Fibroblast of the conjunctiva (primary cell): ENCODE results near the gene PCDHGC4.

Experiments used
- DNase-seq: peaks from one replicate; pipeline ENCODE4 v3.0.0-alpha.2; 2010; ENCODE audit warnings: low read depth

The PCDHGC4 gene

DNA sequence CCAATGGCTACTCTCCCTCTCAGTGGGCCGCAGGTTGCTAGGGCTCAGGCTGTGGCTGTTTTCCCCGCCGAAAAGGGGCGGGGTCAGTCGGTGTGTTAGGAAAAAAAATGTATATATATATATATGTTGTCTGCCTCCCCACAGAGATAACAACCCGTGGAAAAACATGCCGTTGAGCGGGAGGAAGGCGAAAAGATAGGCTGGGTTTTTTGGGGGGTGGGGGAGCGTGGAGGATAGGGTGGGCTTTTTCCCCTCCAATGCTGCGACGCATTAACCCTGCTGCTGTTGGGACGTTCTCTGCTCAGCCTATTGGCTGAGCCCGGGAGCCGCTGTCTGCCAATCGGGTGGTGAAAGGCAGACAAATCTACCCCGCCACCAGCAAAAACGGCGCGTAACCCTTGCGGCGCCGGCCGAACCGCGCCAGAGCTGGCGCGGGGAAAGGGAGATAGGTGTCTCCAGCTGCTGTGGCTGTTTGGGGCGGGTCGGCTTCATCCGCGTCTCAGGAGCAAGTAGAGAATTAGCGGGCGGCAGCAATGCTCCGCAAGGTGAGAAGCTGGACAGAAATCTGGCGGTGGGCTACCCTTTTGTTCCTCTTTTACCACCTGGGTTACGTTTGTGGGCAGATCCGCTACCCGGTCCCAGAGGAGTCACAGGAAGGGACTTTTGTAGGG, at the start of gene PCDHGC4:
Gene PCDHGC4 (plus strand): TSS at position 390 of the 671 bp plus-strand sequence. CDS start 144 bp downstream, at position 534.
- no peak for DNase-seq

DNA sequence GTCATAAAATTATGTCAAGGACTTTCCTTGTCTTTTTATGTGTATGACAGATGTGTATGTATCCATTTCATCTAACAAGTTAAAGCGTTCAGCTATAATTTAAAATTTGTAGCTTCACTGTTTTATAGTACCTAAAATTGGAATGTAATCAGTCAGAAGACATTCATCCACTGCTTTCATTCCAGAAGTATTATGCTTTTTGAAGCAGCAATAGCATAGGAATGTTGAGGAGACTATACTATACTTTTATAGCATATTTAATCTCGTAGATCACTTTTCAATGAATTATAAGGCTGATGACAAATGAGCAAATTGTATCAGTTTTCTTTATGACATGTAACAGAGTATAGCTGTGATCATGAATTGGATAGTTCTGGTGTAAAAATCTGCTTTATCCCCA, 47.6 kb upstream of the PCDHGC4 start:
- DNase-seq: no peak

DNA sequence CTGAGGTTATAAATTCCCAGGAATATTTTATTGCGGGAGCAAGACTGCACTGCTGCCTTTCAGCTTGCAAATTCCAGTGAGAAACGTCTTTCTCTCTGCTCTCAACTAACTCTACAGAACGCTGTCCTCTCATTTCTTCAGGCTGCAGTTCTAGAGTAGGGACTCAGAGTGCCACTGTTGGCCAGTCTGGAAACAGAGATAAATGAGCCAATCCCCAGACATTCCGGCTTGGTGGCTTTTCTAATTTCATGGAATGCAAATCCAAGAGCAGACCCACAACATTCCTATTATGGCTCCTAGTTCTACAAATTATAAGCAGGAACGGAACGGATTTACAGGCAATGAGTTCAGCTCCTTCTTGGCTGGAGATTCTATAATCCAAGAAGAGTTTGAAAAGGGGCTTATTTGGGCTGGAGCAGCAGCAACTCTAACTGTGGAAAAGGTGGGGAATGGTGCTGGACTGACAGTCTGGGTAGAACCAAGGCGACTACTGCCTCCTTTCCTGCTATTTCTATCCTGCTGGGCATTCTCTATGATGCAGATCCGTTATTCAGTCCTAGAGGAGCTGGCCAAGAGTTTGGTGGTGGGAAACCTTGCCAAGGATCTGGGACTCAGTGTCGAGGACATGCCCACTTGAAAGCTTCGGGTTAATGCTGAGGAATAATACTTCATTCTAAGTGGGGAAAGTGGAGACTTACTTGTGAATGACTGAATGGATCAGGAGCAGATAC, 45.3 kb upstream of the PCDHGC4 start:
- DNase-seq: no peak

DNA sequence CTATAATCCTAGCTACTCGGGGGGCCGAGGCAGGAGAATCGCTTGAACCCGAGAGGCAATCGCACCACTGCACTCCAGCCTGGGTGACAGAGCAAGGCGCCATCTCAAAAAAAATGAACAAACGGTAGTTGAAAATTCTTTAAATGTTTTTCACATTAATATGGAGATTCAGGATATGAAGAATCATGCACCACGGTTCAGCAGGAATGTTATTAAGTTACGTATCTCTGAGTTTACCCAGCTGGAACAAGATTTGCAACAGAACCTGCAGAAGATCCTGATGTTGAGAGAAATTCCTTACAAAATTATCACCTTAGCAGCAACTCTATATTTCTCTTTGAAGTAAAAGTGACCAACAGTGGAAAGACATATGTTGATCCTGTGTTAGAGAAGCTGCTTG, 44.5 kb upstream of the PCDHGC4 start:
- DNase-seq: no peak

DNA sequence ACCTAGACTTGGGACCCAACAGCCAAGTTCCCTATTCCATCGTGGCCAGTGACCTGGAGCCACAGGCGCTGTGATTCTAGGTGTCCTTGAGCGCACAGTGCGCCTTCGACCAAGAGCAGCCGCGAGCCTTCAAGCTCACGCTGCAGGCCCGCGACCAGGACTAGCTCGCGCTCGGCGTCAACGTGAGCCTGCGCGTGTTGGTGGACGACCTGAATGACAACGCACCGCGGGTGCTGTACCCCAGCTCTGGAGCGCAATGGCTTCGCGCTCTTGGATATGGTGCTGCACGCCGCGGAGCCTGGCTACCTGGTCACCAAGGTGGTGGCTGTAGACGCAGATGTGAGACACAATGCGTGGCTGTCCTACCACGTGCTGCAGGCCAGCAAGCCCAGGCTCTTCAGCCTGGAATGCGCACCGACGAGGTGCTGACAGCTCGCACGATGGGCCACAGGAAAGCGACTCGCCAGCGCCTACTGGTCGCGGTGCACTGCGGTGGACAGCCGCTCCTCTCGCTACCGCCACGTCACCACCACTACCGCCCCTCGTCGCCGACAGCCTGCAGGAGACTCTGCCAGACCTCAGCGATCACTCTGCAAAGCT, 43.2 kb upstream of the PCDHGC4 start:
- DNase-seq: no peak

DNA sequence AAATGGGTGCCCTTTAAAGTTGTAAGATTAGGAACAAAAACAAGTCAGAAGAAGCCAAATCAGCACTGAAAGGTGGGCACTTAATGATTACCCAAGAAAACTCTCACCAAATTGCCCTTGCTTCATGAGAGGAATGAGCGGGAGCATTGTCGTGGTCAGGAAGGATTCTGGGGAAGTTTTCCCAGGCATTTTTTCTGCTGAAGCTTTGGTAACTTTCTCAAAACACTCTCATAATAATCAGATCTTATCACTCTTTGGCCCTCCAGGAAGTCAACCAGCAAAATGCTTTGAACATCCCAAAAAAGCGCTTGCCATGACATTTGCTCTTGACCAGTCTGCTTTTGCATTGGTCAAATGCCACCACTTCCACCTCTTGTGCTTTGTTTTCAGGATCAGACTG, 19.5 kb upstream of the PCDHGC4 start:
- DNase-seq: no peak

DNA sequence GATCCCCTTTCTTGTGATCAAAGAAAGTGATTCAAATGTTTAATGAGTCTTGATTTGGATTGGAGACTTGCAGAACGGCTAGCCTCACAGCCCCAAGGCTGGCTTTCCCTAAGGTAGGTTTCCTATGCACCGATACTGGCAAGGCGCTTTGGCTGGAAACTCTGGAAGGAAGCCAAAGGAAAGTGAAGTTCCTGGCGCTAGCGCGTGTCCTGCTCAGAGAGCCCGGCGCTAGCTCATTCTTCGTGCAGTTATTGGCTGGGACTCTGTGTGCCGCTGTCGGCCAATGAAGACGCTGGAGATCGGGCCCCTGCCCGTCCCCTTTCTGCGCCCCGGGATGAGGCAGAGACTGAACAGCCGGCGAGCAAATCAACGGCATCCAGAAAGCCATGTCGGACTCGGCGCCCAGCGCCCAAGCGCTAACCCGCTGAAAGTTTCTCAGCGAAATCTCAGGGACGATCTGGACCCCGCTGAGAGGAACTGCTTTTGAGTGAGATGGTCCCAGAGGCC, 9.2 kb upstream of the PCDHGC4 start, which contains the start of gene PCDHGC3:
Gene PCDHGC3 (plus strand): TSS at position 342 of the 507 bp plus-strand sequence. CDS start 151 bp downstream, at position 493.
- peak; percentile 91 for DNase-seq

DNA sequence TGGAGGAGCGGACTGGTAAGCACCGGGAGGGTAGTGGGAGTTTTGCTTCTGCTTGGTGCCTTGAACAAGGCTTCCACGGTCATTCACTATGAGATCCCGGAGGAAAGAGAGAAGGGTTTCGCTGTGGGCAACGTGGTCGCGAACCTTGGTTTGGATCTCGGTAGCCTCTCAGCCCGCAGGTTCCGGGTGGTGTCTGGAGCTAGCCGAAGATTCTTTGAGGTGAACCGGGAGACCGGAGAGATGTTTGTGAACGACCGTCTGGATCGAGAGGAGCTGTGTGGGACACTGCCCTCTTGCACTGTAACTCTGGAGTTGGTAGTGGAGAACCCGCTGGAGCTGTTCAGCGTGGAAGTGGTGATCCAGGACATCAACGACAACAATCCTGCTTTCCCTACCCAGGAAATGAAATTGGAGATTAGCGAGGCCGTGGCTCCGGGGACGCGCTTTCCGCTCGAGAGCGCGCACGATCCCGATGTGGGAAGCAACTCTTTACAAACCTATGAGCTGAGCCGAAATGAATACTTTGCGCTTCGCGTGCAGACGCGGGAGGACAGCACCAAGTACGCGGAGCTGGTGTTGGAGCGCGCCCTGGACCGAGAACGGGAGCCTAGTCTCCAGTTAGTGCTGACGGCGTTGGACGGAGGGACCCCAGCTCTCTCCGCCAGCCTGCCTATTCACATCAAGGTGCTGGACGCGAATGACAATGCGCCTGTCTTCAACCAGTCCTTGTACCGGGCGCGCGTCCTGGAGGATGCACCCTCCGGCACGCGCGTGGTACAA, 8.5 kb upstream of the PCDHGC4 start:
- DNase-seq: peak; percentile 39

DNA sequence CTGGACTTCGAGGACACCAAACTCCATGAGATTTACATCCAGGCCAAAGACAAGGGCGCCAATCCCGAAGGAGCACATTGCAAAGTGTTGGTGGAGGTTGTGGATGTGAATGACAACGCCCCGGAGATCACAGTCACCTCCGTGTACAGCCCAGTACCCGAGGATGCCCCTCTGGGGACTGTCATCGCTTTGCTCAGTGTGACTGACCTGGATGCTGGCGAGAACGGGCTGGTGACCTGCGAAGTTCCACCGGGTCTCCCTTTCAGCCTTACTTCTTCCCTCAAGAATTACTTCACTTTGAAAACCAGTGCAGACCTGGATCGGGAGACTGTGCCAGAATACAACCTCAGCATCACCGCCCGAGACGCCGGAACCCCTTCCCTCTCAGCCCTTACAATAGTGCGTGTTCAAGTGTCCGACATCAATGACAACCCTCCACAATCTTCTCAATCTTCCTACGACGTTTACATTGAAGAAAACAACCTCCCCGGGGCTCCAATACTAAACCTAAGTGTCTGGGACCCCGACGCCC, 7.7 kb upstream of the PCDHGC4 start:
- DNase-seq: no peak

DNA sequence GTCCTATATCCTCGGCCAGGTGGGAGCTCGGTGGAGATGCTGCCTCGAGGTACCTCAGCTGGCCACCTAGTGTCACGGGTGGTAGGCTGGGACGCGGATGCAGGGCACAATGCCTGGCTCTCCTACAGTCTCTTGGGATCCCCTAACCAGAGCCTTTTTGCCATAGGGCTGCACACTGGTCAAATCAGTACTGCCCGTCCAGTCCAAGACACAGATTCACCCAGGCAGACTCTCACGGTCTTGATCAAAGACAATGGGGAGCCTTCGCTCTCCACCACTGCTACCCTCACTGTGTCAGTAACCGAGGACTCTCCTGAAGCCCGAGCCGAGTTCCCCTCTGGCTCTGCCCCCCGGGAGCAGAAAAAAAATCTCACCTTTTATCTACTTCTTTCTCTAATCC, 7.0 kb upstream of the PCDHGC4 start:
- no peak for DNase-seq

DNA sequence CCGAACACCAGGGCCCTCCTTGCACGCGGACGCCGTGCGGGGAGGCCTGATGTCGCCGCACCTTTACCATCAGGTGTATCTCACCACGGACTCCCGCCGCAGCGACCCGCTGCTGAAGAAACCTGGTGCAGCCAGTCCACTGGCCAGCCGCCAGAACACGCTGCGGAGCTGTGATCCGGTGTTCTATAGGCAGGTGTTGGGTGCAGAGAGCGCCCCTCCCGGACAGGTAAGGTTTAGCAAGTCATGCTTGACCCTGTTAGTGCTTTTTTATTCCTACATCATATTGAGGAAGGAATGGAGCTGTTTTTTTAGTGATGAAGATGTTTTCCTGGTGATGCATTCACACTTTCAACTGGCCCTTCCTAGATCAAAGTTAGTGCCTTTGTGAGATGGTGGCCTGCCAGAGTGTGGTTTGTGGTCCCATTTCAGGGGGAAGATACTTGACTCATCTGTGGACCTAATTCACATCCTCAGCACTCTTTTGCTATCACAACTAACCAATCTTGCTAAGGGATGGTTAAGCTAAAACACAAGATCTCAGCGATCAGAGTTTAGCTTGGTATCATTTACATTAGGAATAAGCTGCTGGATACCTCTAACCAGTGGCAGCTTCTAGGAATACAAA, 6.4 kb upstream of the PCDHGC4 start:
- no peak for DNase-seq

DNA sequence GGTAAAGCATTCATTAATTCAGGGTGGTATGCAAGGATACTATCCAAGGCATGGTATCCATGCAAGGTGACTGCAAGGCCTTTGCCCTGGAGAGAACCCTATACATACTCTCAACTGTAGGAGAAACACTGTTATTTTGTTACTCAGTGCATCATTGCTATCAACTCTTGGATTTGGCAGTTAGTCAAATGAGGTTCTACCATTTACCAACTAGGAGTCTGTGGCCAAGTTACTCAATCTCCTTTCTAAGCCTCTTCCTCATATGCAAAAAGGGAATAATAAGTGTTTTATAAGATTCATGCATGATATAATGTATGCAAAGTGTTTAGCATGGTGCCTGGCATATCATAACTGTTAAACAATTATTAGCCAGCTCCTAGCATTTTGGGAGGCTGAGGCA, 5.1 kb upstream of the PCDHGC4 start:
- no peak for DNase-seq

DNA sequence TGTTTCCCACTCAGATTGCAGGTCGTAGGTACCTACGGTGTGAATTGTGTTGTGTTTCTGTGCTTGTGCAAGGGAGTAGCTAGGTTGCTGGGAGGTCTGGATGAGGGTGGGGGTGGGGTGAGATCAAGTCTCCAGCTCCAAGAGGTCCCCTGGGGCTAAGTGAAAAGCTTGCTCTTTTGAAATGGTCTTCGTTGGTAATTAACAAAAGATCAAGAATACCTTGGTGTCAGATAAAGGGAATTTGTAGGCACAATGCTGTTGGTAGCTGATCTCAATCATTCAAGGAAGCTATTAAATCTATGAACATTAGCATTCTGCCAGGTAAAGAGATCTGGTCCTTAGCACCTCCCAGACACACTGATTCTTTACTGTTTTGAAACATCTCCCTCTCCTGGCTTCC, 928 bp upstream of the PCDHGC4 start:
- no peak for DNase-seq

DNA sequence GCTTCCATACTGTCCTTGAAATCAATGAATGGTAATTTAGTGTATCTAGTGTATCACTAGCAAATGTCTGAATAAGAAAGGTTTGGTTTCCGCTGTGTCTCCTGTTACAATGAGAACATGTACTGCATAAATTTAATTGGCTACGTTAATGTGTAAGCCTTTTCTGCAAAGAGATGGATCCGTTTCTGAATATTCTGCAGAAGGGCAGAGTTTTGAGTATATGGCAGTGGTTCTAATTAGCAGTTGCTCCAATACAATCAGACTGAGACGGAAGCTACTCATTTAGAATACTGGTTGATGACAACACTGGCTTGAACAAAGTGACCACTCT, 555 bp upstream of the PCDHGC4 start:
- DNase-seq: no peak

DNA sequence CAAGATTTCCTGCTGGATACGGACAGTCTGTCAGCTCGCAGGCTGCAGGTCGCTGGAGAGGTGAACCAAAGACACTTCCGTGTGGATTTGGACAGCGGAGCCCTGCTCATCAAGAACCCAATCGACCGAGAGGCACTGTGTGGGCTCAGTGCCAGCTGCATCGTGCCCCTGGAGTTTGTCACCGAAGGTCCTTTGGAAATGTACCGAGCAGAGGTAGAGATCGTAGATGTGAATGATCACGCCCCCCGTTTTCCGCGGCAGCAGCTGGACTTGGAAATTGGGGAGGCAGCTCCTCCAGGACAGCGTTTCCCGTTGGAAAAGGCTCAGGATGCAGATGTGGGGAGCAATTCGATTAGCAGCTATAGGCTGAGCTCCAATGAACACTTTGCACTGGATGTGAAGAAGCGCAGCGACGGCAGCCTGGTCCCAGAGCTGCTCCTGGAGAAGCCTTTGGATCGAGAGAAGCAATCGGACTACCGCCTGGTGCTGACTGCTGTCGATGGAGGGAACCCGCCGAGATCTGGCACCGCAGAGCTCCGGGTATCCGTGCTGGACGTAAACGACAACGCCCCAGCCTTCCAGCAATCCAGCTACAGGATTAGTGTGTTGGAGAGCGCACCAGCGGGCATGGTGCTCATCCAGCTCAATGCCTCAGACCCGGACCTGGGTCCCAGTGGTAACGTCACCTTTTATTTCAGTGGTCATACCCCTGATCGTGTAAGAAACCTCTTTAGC, 658 bp downstream of the PCDHGC4 start:
- DNase-seq: no peak

DNA sequence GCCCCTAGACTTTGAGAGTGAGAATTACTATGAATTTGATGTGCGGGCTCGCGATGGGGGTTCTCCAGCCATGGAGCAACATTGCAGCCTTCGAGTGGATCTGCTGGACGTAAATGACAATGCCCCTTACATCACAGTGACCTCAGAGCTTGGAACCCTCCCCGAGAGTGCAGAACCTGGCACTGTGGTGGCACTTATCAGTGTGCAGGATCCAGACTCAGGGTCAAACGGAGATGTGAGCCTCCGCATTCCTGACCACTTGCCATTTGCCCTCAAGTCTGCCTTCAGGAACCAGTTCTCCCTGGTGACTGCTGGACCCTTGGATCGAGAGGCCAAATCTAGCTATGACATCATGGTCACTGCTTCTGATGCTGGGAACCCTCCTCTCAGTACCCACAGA, 1.3 kb downstream of the PCDHGC4 start:
- no peak for DNase-seq

DNA sequence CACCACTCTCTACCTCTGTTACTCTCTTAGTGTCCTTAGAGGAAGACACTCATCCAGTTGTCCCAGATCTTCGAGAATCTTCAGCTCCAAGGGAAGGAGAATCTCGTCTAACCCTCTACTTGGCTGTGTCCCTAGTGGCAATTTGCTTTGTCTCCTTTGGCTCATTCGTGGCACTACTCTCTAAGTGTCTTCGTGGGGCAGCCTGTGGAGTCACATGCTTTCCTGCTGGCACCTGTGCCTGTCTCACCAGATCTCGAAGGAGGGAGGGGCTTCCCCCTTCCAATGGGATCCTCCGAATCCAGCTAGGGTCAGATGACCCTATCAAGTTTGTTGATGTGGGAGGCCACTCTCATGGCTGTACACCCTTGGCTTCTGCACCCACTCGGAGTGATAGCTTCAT, 2.3 kb downstream of the PCDHGC4 start:
- DNase-seq: no peak

DNA sequence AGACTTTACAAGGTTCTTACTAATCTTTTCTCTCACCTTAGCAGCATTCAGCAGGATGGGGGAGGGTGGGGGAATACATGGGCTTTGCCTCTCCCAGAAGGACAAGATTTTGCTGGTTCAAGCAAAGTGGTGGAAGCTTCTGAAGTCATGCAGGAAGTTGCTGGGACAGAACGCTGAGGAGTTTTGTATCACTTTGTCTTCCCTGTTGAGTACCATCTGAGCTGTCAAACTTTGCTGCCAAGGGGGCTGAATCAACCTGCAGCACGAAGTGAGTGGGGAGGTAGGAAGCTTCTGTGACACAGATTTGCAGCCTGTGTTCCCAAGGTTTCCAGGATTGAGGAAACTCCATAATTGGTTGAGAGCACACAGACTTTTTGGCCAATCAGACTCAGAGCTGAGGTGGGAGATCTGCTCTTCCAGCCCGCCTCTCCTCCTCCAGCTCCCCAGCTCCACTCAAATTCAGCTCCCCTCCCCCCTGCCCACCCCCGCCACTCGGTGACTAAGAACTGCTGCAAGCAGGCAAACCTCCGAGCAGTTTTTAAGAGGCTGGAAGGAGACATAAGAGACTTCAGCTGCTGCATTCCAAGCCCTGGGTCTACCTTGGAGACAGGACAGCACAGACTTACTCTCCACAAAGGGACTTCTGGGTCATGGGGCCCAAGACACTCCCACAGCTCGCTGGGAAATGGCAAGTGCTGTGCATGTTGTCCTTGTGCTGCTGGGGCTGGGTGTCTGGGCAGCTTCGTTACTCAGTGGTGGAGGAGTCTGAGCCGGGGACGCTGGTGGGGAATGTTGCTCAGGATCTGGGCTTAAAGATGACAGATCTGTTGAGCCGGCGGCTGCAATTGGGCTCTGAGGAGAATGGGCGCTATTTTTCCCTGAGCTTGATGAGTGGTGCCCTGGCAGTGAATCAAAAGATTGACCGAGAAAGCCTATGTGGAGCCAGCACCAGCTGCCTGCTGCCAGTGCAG, 4.0 kb downstream of the PCDHGC4 start, which contains the start of gene PCDHGC5:
Gene PCDHGC5 (plus strand): TSS at position 491 of the 971 bp plus-strand sequence. CDS start 160 bp downstream, at position 651.
- DNase-seq: no peak

DNA sequence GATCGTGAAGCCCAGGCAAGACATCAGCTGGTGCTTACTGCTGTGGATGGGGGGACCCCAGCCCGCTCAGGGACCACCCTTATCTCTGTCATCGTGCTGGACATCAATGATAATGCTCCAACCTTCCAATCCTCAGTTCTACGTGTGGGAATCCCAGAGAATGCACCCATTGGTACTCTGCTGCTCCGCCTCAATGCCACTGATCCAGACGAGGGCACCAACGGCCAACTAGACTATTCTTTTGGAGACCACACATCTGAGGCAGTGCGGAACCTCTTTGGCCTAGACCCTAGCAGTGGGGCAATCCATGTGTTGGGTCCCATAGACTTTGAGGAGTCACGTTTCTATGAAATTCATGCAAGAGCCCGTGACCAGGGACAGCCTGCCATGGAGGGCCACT, 5.0 kb downstream of the PCDHGC4 start:
- no peak for DNase-seq

DNA sequence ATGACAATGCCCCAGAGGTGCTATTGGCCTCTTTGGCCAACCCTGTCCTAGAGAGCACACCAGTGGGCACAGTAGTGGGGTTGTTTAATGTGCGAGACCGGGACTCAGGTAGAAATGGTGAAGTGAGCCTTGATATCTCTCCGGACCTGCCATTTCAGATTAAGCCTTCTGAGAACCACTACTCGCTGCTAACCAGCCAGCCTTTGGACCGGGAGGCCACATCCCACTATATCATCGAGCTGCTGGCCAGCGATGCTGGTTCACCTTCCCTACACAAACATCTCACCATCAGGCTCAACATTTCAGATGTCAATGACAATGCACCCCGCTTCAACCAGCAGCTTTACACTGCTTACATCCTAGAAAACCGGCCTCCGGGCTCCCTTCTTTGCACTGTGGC, 5.4 kb downstream of the PCDHGC4 start:
- DNase-seq: no peak
